ENCODE data around the gene NLRP10.

Gene NLRP10

DNA sequence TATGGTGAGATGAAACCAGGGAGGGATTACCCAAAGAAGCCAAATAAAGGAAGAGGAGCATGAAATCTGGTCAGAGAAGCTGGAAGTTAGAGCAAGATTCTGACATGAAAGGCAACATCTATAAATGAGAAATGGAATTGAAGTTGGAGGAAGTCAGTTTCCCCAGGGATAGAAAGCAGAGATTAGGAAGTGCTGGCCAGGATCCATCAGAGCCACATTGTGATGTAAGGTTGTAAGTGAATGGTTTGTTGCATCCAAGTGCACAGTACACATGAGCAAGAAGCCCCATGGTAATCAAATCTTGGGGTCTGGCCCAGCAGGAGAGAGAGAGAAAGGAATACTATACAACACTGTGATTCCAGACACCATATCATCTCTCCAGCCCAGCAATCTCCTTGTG, 6.6 kb upstream of the NLRP10 start:
- DNase-seq, result no peak

DNA sequence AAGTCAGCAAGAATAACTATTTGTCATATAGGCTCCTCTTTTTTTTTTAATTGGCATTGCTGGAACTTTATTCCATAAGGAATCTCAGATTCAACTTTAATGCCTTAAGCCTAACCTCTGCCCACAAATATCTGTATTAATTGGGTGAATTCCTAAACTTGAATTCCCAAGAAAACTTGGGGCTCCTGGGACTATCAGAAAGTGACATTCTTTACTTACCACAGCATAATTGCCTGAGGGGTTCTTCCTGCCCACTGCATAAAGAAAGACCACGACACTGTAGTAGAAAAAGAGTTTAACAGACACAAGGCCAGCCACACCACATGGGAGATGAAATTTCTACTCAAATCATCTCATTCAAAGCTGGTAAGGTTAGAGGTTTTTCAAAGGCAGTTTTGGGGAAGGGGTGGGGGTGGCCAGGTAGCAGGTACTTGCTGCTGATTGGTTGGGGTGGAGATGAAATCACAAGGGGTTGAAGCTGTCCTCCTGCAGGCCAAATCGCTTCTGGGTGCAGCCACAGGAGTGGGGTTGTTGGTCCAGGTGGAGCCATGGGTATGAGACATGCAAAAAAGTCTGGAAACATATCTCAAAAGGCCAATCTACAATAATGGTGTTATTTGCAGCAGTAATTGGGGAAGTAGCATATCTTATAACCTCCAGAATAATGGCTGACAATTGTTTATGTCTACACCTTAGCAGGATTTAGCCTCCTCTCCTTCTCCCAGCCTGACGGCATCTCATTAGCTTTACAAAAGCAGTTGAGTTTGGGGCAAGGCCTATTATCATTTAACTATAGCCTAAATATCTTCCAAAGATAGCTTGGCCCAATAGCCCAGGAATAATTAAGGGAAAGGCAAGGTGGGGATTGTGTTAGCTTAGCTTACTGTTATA, 4.8 kb upstream of the NLRP10 start:
- no peak for DNase-seq

DNA sequence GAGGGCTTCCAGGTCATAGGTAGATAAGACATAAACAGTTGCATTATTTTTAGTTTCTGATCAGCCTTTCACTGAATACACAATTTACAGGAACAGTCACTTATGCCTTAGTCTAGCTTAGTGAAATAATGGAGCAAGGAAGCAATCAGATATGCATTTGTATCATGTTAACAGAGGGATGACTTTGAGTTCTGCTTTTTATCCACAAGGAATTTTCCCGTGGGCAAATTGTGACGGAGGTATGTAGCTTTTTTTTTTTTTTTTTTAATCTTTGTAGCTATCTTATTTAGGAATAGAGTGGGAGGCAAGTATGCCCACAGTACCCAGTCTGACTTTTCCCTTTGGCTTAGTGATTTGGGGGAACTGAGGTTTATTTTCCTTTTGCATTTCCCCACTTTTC, 3.4 kb upstream of the NLRP10 start:
- no peak for DNase-seq

GRCh38 chr11:7967826-7968225, 2.6 kb upstream of the NLRP10 start:
- no peak for DNase-seq

- no peak for DNase-seq
These were observed 1.9 kb upstream of the NLRP10 start for GRCh38 chr11:7967097-7967496.

- no peak for DNase-seq
These were observed 374 bp downstream of the NLRP10 start for GRCh38 chr11:7964873-7965272.

DNA sequence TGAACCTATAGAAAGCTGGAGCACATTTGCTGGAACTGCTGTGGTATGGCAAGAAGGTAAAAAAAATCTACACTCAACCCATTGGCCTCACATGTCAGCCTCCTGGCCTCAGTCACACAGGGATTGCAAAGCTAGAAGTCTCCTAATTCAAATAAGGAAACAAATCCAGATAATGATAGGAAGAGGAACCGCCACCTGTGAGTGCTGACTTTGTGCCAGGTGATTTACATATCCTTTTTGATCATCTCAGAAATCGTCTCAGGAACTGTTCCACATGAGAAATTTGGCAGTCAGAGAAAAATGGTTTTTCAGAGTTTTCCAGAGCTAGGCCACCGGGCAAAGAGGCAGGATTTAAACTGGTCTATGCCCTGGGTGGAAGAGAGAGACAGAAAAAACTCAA, 986 bp downstream of the NLRP10 start:
- DNase-seq, result no peak

DNA sequence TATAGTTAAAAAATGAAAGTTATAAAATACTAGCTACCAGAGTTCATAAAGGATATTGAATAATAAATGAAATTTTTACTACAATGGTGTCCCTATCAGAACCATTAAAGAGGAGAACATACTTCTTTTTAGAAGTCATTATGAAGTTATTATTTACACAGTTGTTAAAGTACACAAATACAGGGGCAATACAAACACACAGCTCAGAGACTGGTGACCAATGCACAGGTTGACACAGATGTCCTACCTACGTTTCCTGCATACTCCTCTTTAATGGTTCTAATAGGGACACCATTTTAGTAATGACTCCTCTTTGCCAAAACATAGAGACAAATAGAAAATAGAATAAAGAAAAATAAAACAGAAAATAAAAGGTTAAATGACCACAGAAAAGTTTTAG, 10.1 kb downstream of the NLRP10 start:
- DNase-seq, result no peak

DNA sequence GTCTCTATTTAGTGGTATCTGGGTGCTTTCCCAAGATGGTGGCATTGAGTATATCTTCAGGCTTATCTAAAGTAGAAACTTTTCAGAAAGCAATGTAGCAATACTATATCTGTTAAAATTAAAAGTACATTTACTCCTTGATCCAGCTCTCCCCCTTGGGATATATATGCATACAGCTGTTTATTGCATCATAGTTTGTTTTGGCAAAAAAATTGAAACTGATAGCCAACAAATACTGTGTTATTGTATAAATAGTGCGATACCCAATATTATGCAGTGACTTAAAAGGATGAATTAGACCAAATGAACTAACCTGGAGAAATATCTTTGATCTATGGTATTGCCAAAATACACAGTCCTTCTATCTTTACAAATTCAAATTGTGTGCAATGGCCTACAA, 15.3 kb downstream of the NLRP10 start:
- DNase-seq, result no peak

DNA sequence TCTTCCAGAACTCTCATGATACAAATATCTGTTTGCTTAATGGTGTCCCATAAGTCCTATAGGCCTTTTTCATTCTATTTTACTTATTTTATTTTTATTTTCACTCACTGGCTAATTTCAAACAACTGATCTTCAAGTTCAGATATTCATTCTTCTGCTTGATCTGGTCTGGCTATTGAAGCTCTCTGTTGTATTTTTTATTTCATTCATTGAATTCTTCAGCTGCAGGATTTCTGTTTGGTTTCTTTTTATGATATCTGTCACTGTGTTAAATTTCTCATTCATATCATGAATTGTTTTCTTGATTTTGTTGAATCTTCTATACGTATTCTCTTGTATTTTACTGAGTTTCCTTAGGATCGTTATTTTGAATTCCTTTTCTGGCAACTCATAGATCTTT, 21.1 kb downstream of the NLRP10 start:
- DNase-seq, result no peak

DNA sequence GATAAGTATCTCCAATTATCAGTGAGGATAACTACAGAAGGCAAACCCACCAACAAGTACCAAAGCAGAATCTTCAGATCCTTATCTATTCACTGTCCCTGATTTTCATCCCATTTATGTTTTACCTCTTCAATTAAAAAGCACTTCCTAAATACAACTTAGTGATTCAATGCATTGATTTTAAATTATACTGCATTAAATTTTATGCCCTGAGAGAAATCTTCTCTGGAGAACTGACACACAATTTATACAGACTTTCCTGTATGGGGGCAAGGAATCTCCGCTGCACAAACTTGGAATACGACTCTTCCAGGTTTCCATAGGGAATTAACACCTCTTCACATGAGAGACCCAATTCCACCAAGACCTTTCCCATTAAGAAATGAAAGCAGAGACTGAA, 23.6 kb downstream of the NLRP10 start, which contains the start of gene OR10A3:
TSS of gene OR10A3 (minus strand) at position 101 of the 400 bp plus-strand sequence. CDS start 2,188 bp downstream, outside the sequence.
- DNase-seq, result no peak

DNA sequence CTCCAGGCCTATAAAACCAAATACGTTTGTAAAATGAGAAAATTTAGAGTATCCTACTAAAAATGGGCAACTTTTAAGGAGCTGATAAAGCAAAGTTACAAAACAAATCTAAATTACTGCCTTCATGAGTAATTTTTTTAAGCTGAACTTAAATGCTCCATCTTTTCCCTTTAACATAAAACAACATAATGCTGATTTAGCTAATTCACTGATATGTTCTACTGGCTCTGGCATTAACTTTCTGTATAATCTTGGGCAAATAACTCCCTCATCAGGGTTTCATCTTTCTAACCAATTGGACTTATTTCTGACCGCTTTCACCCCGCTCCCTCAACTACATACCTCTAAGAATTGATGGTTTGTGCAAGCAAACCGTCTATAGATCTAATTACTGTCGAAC, 24.1 kb downstream of the NLRP10 start:
- DNase-seq, result no peak

DNA sequence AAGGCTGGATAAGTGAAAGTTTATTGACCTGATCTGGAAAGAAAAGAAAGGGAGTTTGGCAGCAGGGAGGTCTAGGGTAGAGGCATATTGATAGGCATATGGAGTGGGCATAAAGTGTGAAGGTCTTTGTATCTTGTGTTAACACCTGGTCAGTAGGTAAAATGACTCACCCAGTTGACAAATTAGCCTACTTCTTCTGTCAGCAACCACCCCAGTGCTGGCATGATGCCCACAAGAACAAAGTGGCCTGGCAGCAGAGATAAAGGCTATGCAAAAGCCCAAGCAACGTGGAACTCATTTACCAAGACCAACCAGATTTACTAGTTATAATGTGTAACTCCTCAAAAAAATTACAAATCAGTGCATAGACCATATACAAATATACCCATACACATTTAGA, 28.6 kb downstream of the NLRP10 start:
- no peak for DNase-seq

DNA sequence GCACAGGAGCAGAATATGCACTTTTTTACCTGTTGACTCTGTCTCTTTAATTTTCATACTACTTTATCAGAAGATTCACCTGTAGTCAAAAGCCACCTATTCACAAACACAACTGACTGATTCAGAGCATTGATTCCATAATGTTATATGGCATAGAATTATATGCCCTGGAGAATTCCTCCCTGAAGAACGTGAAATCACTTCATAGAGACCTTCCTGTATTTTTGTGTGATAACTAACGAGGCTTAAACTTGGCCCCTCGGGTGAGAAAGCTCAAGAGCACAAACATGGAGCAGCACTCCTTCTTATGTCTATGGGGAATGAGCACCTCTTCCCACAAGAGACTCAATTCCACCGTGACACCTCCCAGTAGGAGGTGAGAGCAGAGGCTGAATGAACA, 34.1 kb downstream of the NLRP10 start, which contains the start of gene OR10A6:
TSS of gene OR10A6 (minus strand) at position 101 of the 400 bp plus-strand sequence. CDS start 2,606 bp downstream, outside the sequence.
- no peak for DNase-seq

DNA sequence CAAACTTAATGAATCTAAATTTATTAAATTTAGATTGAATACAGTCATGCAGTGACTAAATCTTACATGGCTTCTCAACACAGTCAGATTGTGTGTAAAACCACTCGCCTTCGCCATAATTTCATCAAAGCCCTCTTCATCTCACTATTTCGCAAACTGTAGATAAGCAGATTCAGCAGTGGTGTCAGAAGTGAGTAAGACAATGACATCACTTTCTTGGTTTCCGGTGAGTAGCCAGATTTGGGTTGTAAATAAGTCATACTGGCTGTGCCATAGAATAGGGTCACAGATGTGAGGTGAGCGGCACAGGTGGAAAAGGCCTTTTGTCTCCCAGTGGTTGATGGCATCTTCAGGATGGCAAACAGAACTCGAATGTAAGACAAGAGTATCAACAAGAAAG, 37.6 kb downstream of the NLRP10 start:
- DNase-seq, result no peak

DNA sequence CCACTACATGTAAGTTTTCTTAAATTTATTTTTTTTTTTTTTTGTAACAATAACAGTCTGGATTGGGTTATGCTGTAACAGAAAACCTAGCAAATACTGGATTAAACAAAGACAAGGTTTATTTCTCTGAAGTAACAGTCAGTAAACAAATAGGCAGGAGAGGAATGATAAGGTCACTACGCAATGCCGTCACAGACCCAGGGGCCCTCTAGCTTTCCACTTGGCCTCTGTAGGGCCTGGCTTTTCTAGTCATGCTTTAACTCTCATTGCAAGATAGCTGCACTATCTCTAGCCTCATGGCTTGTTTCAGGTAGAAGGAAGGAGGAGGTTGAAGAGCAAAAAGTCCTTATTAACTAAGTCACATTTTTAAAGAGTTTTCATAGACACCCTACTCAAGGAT, 40.7 kb downstream of the NLRP10 start:
- DNase-seq, result no peak

- no peak for DNase-seq
These were observed 47.1 kb downstream of the NLRP10 start for GRCh38 chr11:7918141-7918540.
